NCI-H774 (cell line): ENCODE data around the gene ADPRHL1.
"Not testable (repeated sequence)": the region's sequence is repeated elsewhere in the genome, so short reads cannot be mapped to it uniquely, and the experiment has no call there.

ENCODE experiments used
- DNase-seq: peaks from one replicate; lab custom pipeline; 2025; lab: John Stamatoyannopoulos, UW

ADPRHL1 gene

GRCh38 chr13:113400621-113401451 is 52.5 kb downstream of the ADPRHL1 start:
- peak; percentile 27 for DNase-seq

GRCh38 chr13:113399755-113400149 is 53.5 kb downstream of the ADPRHL1 start:
- DNase-seq, result no peak

GRCh38 chr13:113398963-113399754 is 54.1 kb downstream of the ADPRHL1 start:
- no peak for DNase-seq

- no peak for DNase-seq
Measured at GRCh38 chr13:113397608-113398425, 55.5 kb downstream of the ADPRHL1 start.

GRCh38 chr13:113394339-113394640 is 59.0 kb downstream of the ADPRHL1 start:
- no peak for DNase-seq

- DNase-seq, result peak; percentile 95
Measured at GRCh38 chr13:113393563-113394338, 59.5 kb downstream of the ADPRHL1 start.

- no peak for DNase-seq
Measured at GRCh38 chr13:113393226-113393562, 60.1 kb downstream of the ADPRHL1 start.

GRCh38 chr13:113390874-113391497 is 62.3 kb downstream of the ADPRHL1 start:
- no peak for DNase-seq

- DNase-seq, result not testable (repeated sequence)
Measured at GRCh38 chr13:113389586-113389985, 63.7 kb downstream of the ADPRHL1 start.

GRCh38 chr13:113387396-113387795 is 65.9 kb downstream of the ADPRHL1 start:
- no peak for DNase-seq

GRCh38 chr13:113383089-113383488 is 70.2 kb downstream of the ADPRHL1 start:
- no peak for DNase-seq

- DNase-seq, result not testable (repeated sequence)
Measured at GRCh38 chr13:113382542-113382941, 70.7 kb downstream of the ADPRHL1 start.

GRCh38 chr13:113378825-113379224 is 74.5 kb downstream of the ADPRHL1 start:
- DNase-seq, result no peak

- DNase-seq, result no peak
Measured at GRCh38 chr13:113374511-113375175, 78.6 kb downstream of the ADPRHL1 start.

- no peak for DNase-seq
Measured at GRCh38 chr13:113373811-113374485, 79.3 kb downstream of the ADPRHL1 start.

GRCh38 chr13:113371701-113372100 is 81.6 kb downstream of the ADPRHL1 start:
- DNase-seq, result not testable (repeated sequence)

- no peak for DNase-seq
Measured at GRCh38 chr13:113371061-113371460, 82.2 kb downstream of the ADPRHL1 start.

- no peak for DNase-seq
Measured at GRCh38 chr13:113369881-113370280, 83.4 kb downstream of the ADPRHL1 start.

GRCh38 chr13:113369189-113369588 is 84.1 kb downstream of the ADPRHL1 start:
- DNase-seq, result no peak

- not testable (repeated sequence) for DNase-seq
Measured at GRCh38 chr13:113368353-113368752, 84.9 kb downstream of the ADPRHL1 start.
